Endothelial cell of umbilical vein (primary cell): ENCODE results near the gene IPPK. TPM values are rescaled to one million over a fixed set of nuclear protein-coding genes. Genes with fewer than 3 reads are reported as not detected.
"Not testable (repeated sequence)": the region's sequence is repeated elsewhere in the genome, so short reads cannot be mapped to it uniquely, and the experiment has no call there.

Experiments
- BruUV-seq: library from RNA; stranded (reverse); fragments of 400-500 nt; replicated peaks from 2 replicates; lab custom pipeline; 2021; lab: Mats Ljungman, UMichigan
- CTCF ChIA-PET: fragments of 300-600, 350-600 bp; sonication (Branson Sonifier 250); formaldehyde crosslinking; loops from one replicate; lab custom pipeline; 2021; ENCODE audit warnings: antibody characterized with exemption, inconsistent platforms; lab: Charles Lee
- POLR2A ChIA-PET: fragments of 300-600, 350-600 bp; sonication (Branson Sonifier 250); formaldehyde crosslinking; loops from one replicate; lab custom pipeline; 2021; ENCODE audit warnings: antibody characterized with exemption, inconsistent platforms; lab: Charles Lee
- DNase-seq: peaks from one replicate; pipeline ENCODE4 v3.0.0-alpha.2; 2011; ENCODE audit warnings: low read depth, low spot score
- FAIRE-seq: peaks from 2 replicates; lab custom pipeline; 2011; peaks lifted over from hg19 to GRCh38; lab: Jason Lieb, UNC
- H2AFZ ChIP-seq: 2 replicates; pipeline ENCODE4 v1.6.0; 2012; ENCODE audit warnings: low read depth, low read length, control low read depth, inconsistent platforms
- H3K27ac ChIP-seq: 2 replicates; pipeline ENCODE4 v1.5.1; 2011; ENCODE audit warnings: low read depth, mild to moderate bottlenecking, control low read depth, low read length, moderate library complexity; ENCODE audit not compliant: insufficient read depth
- H3K27me3 ChIP-seq, 2 experiments: 2 replicates each; pipeline versions ENCODE4 v1.6.0 to v1.6.1; 2011; ENCODE audit warnings: low read length in 2 of 2, mixed read lengths in 1 of 2; ENCODE audit not compliant: control insufficient read depth in 2 of 2, insufficient read depth in 2 of 2
- H3K36me3 ChIP-seq, 2 experiments: 2 replicates in 1 of 2; 3 replicates in 1 of 2; pipeline ENCODE4 v1.5.1; 2011; ENCODE audit warnings: low read length in 2 of 2, mild to moderate bottlenecking in 1 of 2, moderate library complexity in 1 of 2; ENCODE audit not compliant: control insufficient read depth in 2 of 2, insufficient read depth in 2 of 2; ENCODE audit errors: extremely low read depth in 1 of 2
- H3K4me1 ChIP-seq: 3 replicates; pipeline ENCODE4 v1.5.1; 2011; ENCODE audit warnings: mild to moderate bottlenecking, low read length; ENCODE audit not compliant: control insufficient read depth, insufficient read depth; ENCODE audit errors: extremely low read depth
- H3K4me2 ChIP-seq: 2 replicates; pipeline ENCODE4 v1.6.1; 2011; ENCODE audit warnings: low read length, control low read depth, mixed read lengths; ENCODE audit not compliant: insufficient read depth
- H3K4me3 ChIP-seq, 3 experiments: fragments of 200-600 bp in 1 of 3; sonication (generic), shearing (Covaris generic) in 1 of 3; replicated peaks in 1 of 3; 2 replicates each; pipeline ENCODE4 v1.5.1; 2011 to 2016; ENCODE audit warnings: control low read depth in 3 of 3, low read length in 3 of 3, mild to moderate bottlenecking in 2 of 3, inconsistent platforms in 1 of 3, low read depth in 1 of 3, moderate library complexity in 1 of 3; ENCODE audit not compliant: insufficient read depth in 1 of 3
- H3K79me2 ChIP-seq: 2 replicates; pipeline ENCODE4 v1.6.0; 2012; ENCODE audit warnings: low read length, inconsistent platforms; ENCODE audit not compliant: control insufficient read depth, insufficient read depth
- H3K9ac ChIP-seq: replicated peaks from 2 replicates; pipeline ENCODE3; 2011; ENCODE audit warnings: low read length, control low read depth; ENCODE audit not compliant: insufficient read depth; ENCODE audit errors: extremely low read depth
- H3K9me1 ChIP-seq: replicated peaks from 3 replicates; pipeline ENCODE4 v1.6.0; 2011; ENCODE audit warnings: mild to moderate bottlenecking, low read length; ENCODE audit not compliant: control insufficient read depth, insufficient read depth; ENCODE audit errors: extremely low read depth
- H3K9me3 ChIP-seq: replicated peaks from 2 replicates; pipeline ENCODE4 v1.5.1; 2012; ENCODE audit warnings: low read length, inconsistent platforms; ENCODE audit not compliant: control insufficient read depth, insufficient read depth
- H4K20me1 ChIP-seq: replicated peaks from 2 replicates; pipeline ENCODE3; 2011; ENCODE audit warnings: mild to moderate bottlenecking, low read length; ENCODE audit not compliant: control insufficient read depth, insufficient read depth; ENCODE audit errors: extremely low read depth
- EZH2 ChIP-seq: IDR thresholded peaks from 2 replicates; pipeline ENCODE4 v1.6.1; 2012; ENCODE audit warnings: borderline replicate concordance, low read depth, mild to moderate bottlenecking, moderate library complexity, low read length, inconsistent platforms; ENCODE audit not compliant: severe bottlenecking
- FOS ChIP-seq: IDR thresholded peaks from 2 replicates; pipeline ENCODE4 v1.6.1; 2011; ENCODE audit warnings: mild to moderate bottlenecking, low read length, moderate library complexity, borderline replicate concordance; ENCODE audit not compliant: insufficient read depth
- GATA2 ChIP-seq: IDR thresholded peaks from 2 replicates; pipeline ENCODE4 v1.7.0; 2011; ENCODE audit warnings: low read depth, mild to moderate bottlenecking, moderate library complexity, mixed read lengths, low read length; ENCODE audit not compliant: insufficient read length, insufficient read depth
- JUN ChIP-seq: IDR thresholded peaks from 2 replicates; pipeline ENCODE4 v1.6.1; 2011; ENCODE audit warnings: borderline replicate concordance, low read depth; ENCODE audit not compliant: insufficient read length, insufficient read depth
- MYC ChIP-seq: IDR thresholded peaks from one replicate; pipeline ENCODE4 v1.6.1; 2011; ENCODE audit warnings: mild to moderate bottlenecking, low read depth, low read length
- POLR2A ChIP-seq: IDR thresholded peaks from 2 replicates; pipeline ENCODE4 v1.6.1; 2012; ENCODE audit warnings: low read depth, mild to moderate bottlenecking, control low read depth, low read length
- POLR2AphosphoS5 ChIP-seq: IDR thresholded peaks from 2 replicates; pipeline ENCODE4 v1.6.1; 2012; ENCODE audit warnings: low read depth, mild to moderate bottlenecking, control low read depth, low read length, moderate library complexity; ENCODE audit not compliant: insufficient read depth
- dilution Hi-C: fragments of 300-500 bp; cut with MboI; formaldehyde crosslinking; loops from one replicate; pipeline ENCODE4 v1.15.0; 2019; ENCODE audit warnings: low sequenced_read_pairs; ENCODE audit not compliant: extremely low pct_ligation_motif_present
- intact Hi-C: fragments of 100-400 bp; cut with micrococcal nuclease; formaldehyde crosslinking; loops from one replicate; pipeline ENCODE4 v1.10.0; 2022
- polyA plus RNA-seq, 4 experiments: library from polyadenylated mRNA; depleted of rRNA in 3 of 4; stranded (reverse) in 3 of 4; unstranded in 1 of 4; fragments of >200 nt; gene quantifications; 2 replicates each; pipeline versions ENCODE4 v1.2.1 to v1.2.3, GENCODE V29; 2011 to 2012; ENCODE audit warnings: missing spikeins in 1 of 4
- total RNA-seq: library from RNA; stranded (reverse); gene quantifications from 2 replicates; pipeline ENCODE4 v1.2.3, GENCODE V29; 2021
- TF ChIP-seq, protein P1 (sequence below), 2 donors: IDR thresholded peaks; 1 replicate in 1 of 2; 2 replicates in 1 of 2; pipeline ENCODE4 v1.5.1; 2011; ENCODE audit warnings: low read length in 2 of 2, mild to moderate bottlenecking in 2 of 2, moderate library complexity in 2 of 2, control low read depth in 1 of 2, inconsistent platforms in 1 of 2, low read depth in 1 of 2; ENCODE audit not compliant: insufficient read depth in 1 of 2; ENCODE audit errors: extremely low read depth in 1 of 2
- TF ChIP-seq, protein P2 (sequence below): IDR thresholded peaks from 2 replicates; pipeline ENCODE4 v1.6.1; 2011; ENCODE audit not compliant: insufficient read depth, insufficient read length

The IPPK gene
- total and polyA plus RNA-seq, 2 donors (not counting 3 experiments of a cell fraction or from before 2014, with no cell fraction given) = 14.0 to 28.0 TPM

DNA sequence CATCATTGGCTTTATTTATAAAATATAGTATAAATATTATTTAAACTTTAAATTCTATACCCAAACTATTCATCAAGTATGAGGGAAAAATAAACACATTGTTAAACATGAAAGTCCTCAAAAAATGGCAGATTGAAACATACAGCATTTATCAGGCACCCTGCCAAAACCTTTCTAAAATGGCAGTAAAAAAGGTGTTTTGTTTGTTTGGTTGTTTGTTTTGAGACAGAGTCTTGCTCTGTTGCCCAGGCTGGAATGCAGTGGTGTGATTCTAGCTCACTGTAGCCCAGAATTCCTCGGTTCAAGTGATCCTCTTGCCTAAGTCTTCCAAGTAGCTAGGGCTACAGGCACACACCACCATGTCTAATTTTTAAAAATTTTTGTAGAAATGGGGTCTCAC, 74.0 kb downstream of the IPPK start:
- no peak overlapping the region for H3K4me3 ChIP-seq
- POLR2A ChIA-PET = no interaction called here

DNA sequence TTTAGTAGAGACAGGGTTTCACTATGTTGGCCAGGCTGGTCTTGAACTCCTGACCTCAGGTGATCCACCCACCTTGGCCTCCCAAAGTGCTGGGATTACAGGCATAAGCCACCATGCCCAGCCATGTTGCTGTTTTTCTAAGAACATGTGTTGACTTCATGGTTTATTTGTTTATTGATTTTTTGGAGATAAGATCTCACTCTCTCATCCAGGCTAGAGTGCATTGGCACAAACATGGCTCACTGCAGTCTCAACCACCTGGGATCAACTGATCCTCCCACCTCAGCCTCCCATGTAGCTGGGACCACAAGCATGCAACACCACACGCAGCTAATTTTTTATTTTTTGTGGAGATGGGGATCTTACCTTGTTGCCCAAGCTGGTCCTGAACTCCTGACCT, 74.9 kb downstream of the IPPK start:
- POLR2A ChIA-PET, H3K4me2 ChIP-seq, DNase-seq, FAIRE-seq, H4K20me1 ChIP-seq, CTCF ChIA-PET, BruUV-seq, H3K27me3 ChIP-seq, H3K27ac ChIP-seq, H3K79me2 ChIP-seq, H3K9me3 ChIP-seq, intact Hi-C loops, H3K36me3 ChIP-seq, H3K4me3 ChIP-seq, H2AFZ ChIP-seq, H3K9ac ChIP-seq, H3K9me1 ChIP-seq, dilution Hi-C loops, H3K4me1 ChIP-seq: not testable (repeated sequence)

More for the DNA sequence above, 74.0 kb downstream of the IPPK start:
- H3K4me1 ChIP-seq = no peaks in the 10 kb centered on the region
- no peaks in the 10 kb centered on the region for H3K36me3 ChIP-seq
- FAIRE-seq (no peak), DNase-seq (no peak)
- H4K20me1 ChIP-seq = no peaks in the 10 kb centered on the region
- no peaks in the 10 kb centered on the region for H3K9me1 ChIP-seq
- no peaks in the 10 kb centered on the region for H3K79me2 ChIP-seq
- no TSS peak for BruUV-seq
- H2AFZ ChIP-seq = no peak overlapping the region
- intact Hi-C loops (no loop called here), dilution Hi-C loops (no loop called here)
- TF ChIP-seq POLR2AphosphoS5 (no peak), GATA2 (no peak), JUN (no peak), POLR2A (no peak), MYC (no peak), FOS (no peak), EZH2 (no peak)
- TF ChIP-seq, protein P1, sequence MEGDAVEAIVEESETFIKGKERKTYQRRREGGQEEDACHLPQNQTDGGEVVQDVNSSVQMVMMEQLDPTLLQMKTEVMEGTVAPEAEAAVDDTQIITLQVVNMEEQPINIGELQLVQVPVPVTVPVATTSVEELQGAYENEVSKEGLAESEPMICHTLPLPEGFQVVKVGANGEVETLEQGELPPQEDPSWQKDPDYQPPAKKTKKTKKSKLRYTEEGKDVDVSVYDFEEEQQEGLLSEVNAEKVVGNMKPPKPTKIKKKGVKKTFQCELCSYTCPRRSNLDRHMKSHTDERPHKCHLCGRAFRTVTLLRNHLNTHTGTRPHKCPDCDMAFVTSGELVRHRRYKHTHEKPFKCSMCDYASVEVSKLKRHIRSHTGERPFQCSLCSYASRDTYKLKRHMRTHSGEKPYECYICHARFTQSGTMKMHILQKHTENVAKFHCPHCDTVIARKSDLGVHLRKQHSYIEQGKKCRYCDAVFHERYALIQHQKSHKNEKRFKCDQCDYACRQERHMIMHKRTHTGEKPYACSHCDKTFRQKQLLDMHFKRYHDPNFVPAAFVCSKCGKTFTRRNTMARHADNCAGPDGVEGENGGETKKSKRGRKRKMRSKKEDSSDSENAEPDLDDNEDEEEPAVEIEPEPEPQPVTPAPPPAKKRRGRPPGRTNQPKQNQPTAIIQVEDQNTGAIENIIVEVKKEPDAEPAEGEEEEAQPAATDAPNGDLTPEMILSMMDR (IDR thresholded peaks at IDR 0.05; ENCODE audit: extremely low read depth in 1 of 2, insufficient read depth in 1 of 2, low read depth in 1 of 2, low read length in 2 of 2) = no peak
- TF ChIP-seq, protein P2, sequence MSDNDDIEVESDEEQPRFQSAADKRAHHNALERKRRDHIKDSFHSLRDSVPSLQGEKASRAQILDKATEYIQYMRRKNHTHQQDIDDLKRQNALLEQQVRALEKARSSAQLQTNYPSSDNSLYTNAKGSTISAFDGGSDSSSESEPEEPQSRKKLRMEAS = no peak
- no peak overlapping the region for H3K27ac ChIP-seq
- no peak overlapping the region for H3K4me2 ChIP-seq
- no peaks in the 10 kb centered on the region for H3K27me3 ChIP-seq
- no peaks in the 10 kb centered on the region for H3K9me3 ChIP-seq
- CTCF ChIA-PET = no interaction called here
- H3K9ac ChIP-seq = no peak overlapping the region
